K562 (cell line): Measurements from ENCODE around the gene NTF4. TPM values are rescaled to one million over a fixed set of nuclear protein-coding genes. Genes with fewer than 3 reads are reported as not detected.

Experiments
- ATAC-seq: fragments of 200-7000 bp; cut with Tn5 transposase; 3 replicates; pipeline ENCODE4 v1.9.1; 2020; ENCODE audit warnings: moderate library complexity
- BruUV-seq: library from RNA; stranded (reverse); fragments of 400-500 nt; replicated peaks from 2 replicates; lab custom pipeline; 2021; lab: Mats Ljungman, UMichigan
- CTCF ChIA-PET: fragments of 300-600 bp; formaldehyde crosslinking; extraction: SDS; loops from one replicate; lab custom pipeline; 2021; ENCODE audit warnings: low intra/inter-chr PET ratio; lab: Yijun Ruan, JAX
- POLR2A ChIA-PET: fragments of 300-600, 350-650 bp; sonication (Branson Sonifier 250); formaldehyde crosslinking; extraction: SDS; loops from one replicate; lab custom pipeline; 2021; ENCODE audit warnings: antibody characterized with exemption, inconsistent platforms; lab: Yijun Ruan, JAX
- DNase-seq, 4 experiments: peaks; one replicate each; pipeline versions ENCODE4 v3.0.0 to v3.0.0-alpha.2; 2011 to 2018; ENCODE audit warnings: low spot score in 3 of 4, mixed read lengths in 3 of 4; ENCODE audit errors: extremely low read depth in 1 of 4
- FAIRE-seq: peaks from 2 replicates; lab custom pipeline; 2011; peaks lifted over from hg19 to GRCh38; lab: Jason Lieb, UNC
- H2AFZ ChIP-seq: 2 replicates; pipeline ENCODE4 v1.6.0; 2011; ENCODE audit warnings: low read depth, low read length, control low read depth, inconsistent platforms
- H3K27ac ChIP-seq: fragments of 200-600 bp; 3 replicates; pipeline ENCODE4 v1.8.0; 2011; ENCODE audit warnings: low read depth, mild to moderate bottlenecking, control low read depth, inconsistent platforms, low read length, moderate library complexity, mixed read lengths; ENCODE audit errors: extremely low read depth
- H3K27me3 ChIP-seq, 2 experiments: fragments of 300-600 bp in 1 of 2; 2 replicates in 1 of 2; 3 replicates in 1 of 2; pipeline versions ENCODE4 v1.6.0 to v1.8.0; 2011; ENCODE audit warnings: inconsistent platforms in 2 of 2, low read length in 2 of 2, mild to moderate bottlenecking in 1 of 2, mixed read lengths in 1 of 2, moderate library complexity in 1 of 2; ENCODE audit not compliant: control insufficient read depth in 2 of 2, insufficient read depth in 2 of 2
- H3K36me3 ChIP-seq: fragments of 300-600 bp; 3 replicates; pipeline ENCODE4 v1.8.0; 2011; ENCODE audit warnings: mild to moderate bottlenecking, low read length, inconsistent platforms; ENCODE audit not compliant: control insufficient read depth, insufficient read depth
- H3K4me1 ChIP-seq, 2 experiments: fragments of 200-600 bp in 1 of 2; replicated peaks in 1 of 2; 2 replicates in 1 of 2; 3 replicates in 1 of 2; pipeline versions ENCODE4 v1.5.1 to v1.8.0; 2011; ENCODE audit warnings: inconsistent platforms in 2 of 2, low read length in 2 of 2, mild to moderate bottlenecking in 1 of 2, mixed read lengths in 1 of 2, moderate library complexity in 1 of 2; ENCODE audit not compliant: control insufficient read depth in 2 of 2, insufficient read depth in 2 of 2
- H3K4me2 ChIP-seq: 2 replicates; pipeline ENCODE4 v1.6.1; 2011; ENCODE audit warnings: low read length, control low read depth, inconsistent platforms, mixed read lengths; ENCODE audit not compliant: insufficient read depth
- H3K4me3 ChIP-seq: fragments of 200-600 bp; sonication (generic), shearing (Covaris generic); 2 replicates; pipeline ENCODE4 v1.5.1; 2016; ENCODE audit warnings: control low read depth, inconsistent platforms
- H3K79me2 ChIP-seq: fragments of 200-600 bp; 3 replicates; pipeline ENCODE4 v1.8.0; 2011; ENCODE audit warnings: low read length, inconsistent platforms; ENCODE audit not compliant: control insufficient read depth, insufficient read depth
- H3K9ac ChIP-seq, 2 experiments: 2 replicates each; pipeline versions ENCODE4 v1.6.0 to v1.6.1; 2011; ENCODE audit warnings: low read depth in 2 of 2, low read length in 2 of 2, control low read depth in 1 of 2, inconsistent platforms in 1 of 2, mild to moderate bottlenecking in 1 of 2, mixed read lengths in 1 of 2; ENCODE audit not compliant: insufficient read depth in 1 of 2
- H3K9me1 ChIP-seq: one replicate; pipeline ENCODE4 v1.6.0; 2011; ENCODE audit warnings: inconsistent platforms, mild to moderate bottlenecking, low read length, moderate library complexity; ENCODE audit not compliant: control insufficient read depth, insufficient read depth
- H3K9me3 ChIP-seq: replicated peaks from 2 replicates; pipeline ENCODE4 v1.5.1; 2011; ENCODE audit warnings: low read depth, low read length, inconsistent platforms; ENCODE audit not compliant: control insufficient read depth, insufficient read depth
- H4K20me1 ChIP-seq: replicated peaks from 2 replicates; pipeline ENCODE4 v1.6.1; 2011; ENCODE audit warnings: low read length, inconsistent platforms, mixed read lengths; ENCODE audit not compliant: control insufficient read depth, insufficient read depth
- BRD4 ChIP-seq: fragments of 200-600 bp; sonication (generic); IDR thresholded peaks from 2 replicates; pipeline ENCODE4 v1.6.1; 2017; ENCODE audit warnings: inconsistent platforms
- CBFB ChIP-seq: sonication (generic); formaldehyde crosslinking; IDR thresholded peaks from 2 replicates; pipeline ENCODE4 v1.4.0; 2020; ENCODE audit warnings: mild to moderate bottlenecking, missing genetic modification reagents
- CREM ChIP-seq: IDR thresholded peaks from 2 replicates; pipeline ENCODE4 v1.6.1; 2014; ENCODE audit warnings: antibody characterized with exemption, low read depth
- ERF ChIP-seq: fragments of 450-650 bp; formaldehyde crosslinking; IDR thresholded peaks from 2 replicates; pipeline ENCODE4 v1.4.0; 2020; ENCODE audit warnings: mild to moderate bottlenecking, mixed read lengths
- FIP1L1 ChIP-seq: fragments of 200-400 bp; formaldehyde crosslinking; IDR thresholded peaks from 2 replicates; pipeline ENCODE4 v1.6.1; 2018; ENCODE audit warnings: mild to moderate bottlenecking, low read depth, low read length; ENCODE audit not compliant: poor library complexity, severe bottlenecking
- FOS ChIP-seq: IDR thresholded peaks from 3 replicates; pipeline ENCODE4 v1.6.1; 2011; ENCODE audit not compliant: insufficient read length; ENCODE audit errors: extremely low read depth
- JUNB ChIP-seq: fragments of 450-650 bp; formaldehyde crosslinking; conservative IDR thresholded peaks from 2 replicates; pipeline ENCODE4 v1.4.0; 2020; ENCODE audit warnings: mild to moderate bottlenecking
- L3MBTL2 ChIP-seq: fragments of 450-650 bp; IDR thresholded peaks from 2 replicates; pipeline ENCODE4 v1.6.1; 2016; ENCODE audit warnings: mild to moderate bottlenecking, moderate library complexity
- NBN ChIP-seq: fragments of 450-650 bp; IDR thresholded peaks from 2 replicates; pipeline ENCODE4 v1.6.1; 2016; ENCODE audit warnings: low read depth, mild to moderate bottlenecking
- PCBP1 ChIP-seq: fragments of 200-400 bp; formaldehyde crosslinking; IDR thresholded peaks from 2 replicates; pipeline ENCODE4 v1.6.1; 2018; ENCODE audit warnings: mild to moderate bottlenecking, low read depth, low read length; ENCODE audit not compliant: poor library complexity, severe bottlenecking
- POLR2AphosphoS2 ChIP-seq: IDR thresholded peaks from 2 replicates; pipeline ENCODE4 v1.6.1; 2012; ENCODE audit warnings: low read length, improper control_type of control experiment
- RBFOX2 ChIP-seq: fragments of 200-400 bp; formaldehyde crosslinking; IDR thresholded peaks from 2 replicates; pipeline ENCODE4 v1.6.1; 2017; ENCODE audit warnings: low read depth, mild to moderate bottlenecking, low read length, moderate library complexity
- RBM14 ChIP-seq: fragments of 200-400 bp; formaldehyde crosslinking; IDR thresholded peaks from 2 replicates; pipeline ENCODE4 v1.6.1; 2018; ENCODE audit warnings: low read depth, mild to moderate bottlenecking, low read length, moderate library complexity, borderline replicate concordance; ENCODE audit not compliant: insufficient read depth
- RNF2 ChIP-seq: sonication (generic); IDR thresholded peaks from 2 replicates; pipeline ENCODE4 v1.6.1; 2016
- U2AF2 ChIP-seq: fragments of 200-400 bp; formaldehyde crosslinking; optimal IDR thresholded peaks from 2 replicates; pipeline ENCODE3; 2017; ENCODE audit warnings: low read depth, mild to moderate bottlenecking, low read length
- ZNF324 ChIP-seq: fragments of 250-450 bp; sonication (Bioruptor Pico); IDR thresholded peaks from 2 replicates; pipeline ENCODE4 v1.4.0; 2020; ENCODE audit warnings: mild to moderate bottlenecking
- ZNF41 ChIP-seq: fragments of 250-450 bp; sonication (Bioruptor Pico); conservative IDR thresholded peaks from 2 replicates; pipeline ENCODE4 v1.4.0; 2020; ENCODE audit warnings: mild to moderate bottlenecking
- ZNF699 ChIP-seq: fragments of 250-450 bp; sonication (Bioruptor Pico); IDR thresholded peaks from 2 replicates; pipeline ENCODE4 v1.8.0; 2021; ENCODE audit warnings: mild to moderate bottlenecking, moderate library complexity; ENCODE audit not compliant: insufficient replicate concordance
- WGBS: fragments of 100-300 bp; shearing (Covaris generic); methylation state at CpG from one replicate; pipeline ENCODE4 v1.1.6; 2016; ENCODE audit warnings: low coverage, mixed read lengths; ENCODE audit not compliant: insufficient coverage; ENCODE audit errors: missing lambda C conversion rate; 5-methylcytosine and 5-hydroxymethylcytosine counted together
- in situ Hi-C: fragments of 300-500 bp; cut with MboI; formaldehyde crosslinking; loops from 4 replicates; pipeline ENCODE4 v1.15.0; 2018; ENCODE audit warnings: inconsistent platforms, mixed read lengths
- intact Hi-C: fragments of 100-400 bp; cut with micrococcal nuclease; formaldehyde crosslinking; loops from 2 replicates; pipeline ENCODE4 v1.14.2; 2022
- polyA plus RNA-seq, 8 experiments: library from polyadenylated mRNA; depleted of rRNA in 4 of 8; stranded (reverse) in 5 of 8; unstranded in 3 of 8; fragments of >200 nt; fragmentation: Nextera tagmentation in 2 of 8; fragmentation: Illumina TruSeq in 1 of 8; extraction: Ambion mirVana in 2 of 8; extraction: Trizol in 1 of 8; gene quantifications; 2 replicates each; pipeline versions ENCODE4 v1.2.1 to v1.2.3, GENCODE V29; 2011 to 2014; ENCODE audit warnings: inconsistent platforms in 1 of 8, missing spikeins in 1 of 8
- total RNA-seq, 7 experiments: library from RNA; depleted of rRNA in 6 of 7; stranded (reverse); fragments of >200 nt in 6 of 7; fragmentation: Illumina TruSeq in 2 of 7; extraction: Trizol in 2 of 7; gene quantifications; 2 replicates each; pipeline versions ENCODE4 v1.2.1 to v1.2.3, GENCODE V29; 2011 to 2021; ENCODE audit warnings: low replicate concordance in 1 of 7
- TF ChIP-seq, protein P1 (sequence below): fragments of 450-650 bp; formaldehyde crosslinking; IDR thresholded peaks from 2 replicates; pipeline ENCODE4 v1.4.0; 2022; ENCODE audit warnings: mild to moderate bottlenecking, moderate library complexity
- TF ChIP-seq, protein P2 (sequence below): fragments of 450-650 bp; IDR thresholded peaks from 2 replicates; pipeline ENCODE4 v1.6.1; 2018; ENCODE audit warnings: mild to moderate bottlenecking, low read depth; ENCODE audit not compliant: partially characterized antibody

Gene NTF4
- total and polyA plus RNA-seq, 9 of the 15 experiments (the other 6 are each of a cell fraction or from before 2014, with no cell fraction given), result not detected

- Histone ChIP-seq H2AFZ (peak overlapping the region; percentile 44; the same call in 1 of the 2 replicates), H3K4me1 (peaks cover 21 to 59% of the 10 kb centered on the region in 2 experiments; a peak in 4 of 5 replicates), H3K36me3 (peaks cover 36% of the 10 kb centered on the region; the same call in 2 of the 3 replicates), H4K20me1 (peaks cover 12% of the 10 kb centered on the region; the same call in 1 of the 2 replicates), H3K27me3 (no peaks in the 10 kb centered on the region), H3K4me2 (peak overlapping the region; percentile 76), H3K9me3 (no peaks in the 10 kb centered on the region), H3K4me3 (peak overlapping the region; percentile 41), H3K9ac (peak overlapping the region; percentile 30 to 88), H3K27ac (peak overlapping the region; percentile 32; the same call in 1 of the 3 replicates), H3K79me2 (no peaks in the 10 kb centered on the region), H3K9me1 (peaks cover 7% of the 10 kb centered on the region)
- WGBS, result 22% methylated on average over 40 of the region's 62 CpGs
- ChIA-PET POLR2A (interaction anchor here (0.6 to 0.9 kb wide), 2 partner anchors 52 to 150 kb away, joined by 3 read pairs; partner anchors contain the start of gene FTL), CTCF (no interaction called here)
- FAIRE-seq (no peak), DNase-seq (peak; percentile 72 to 79 (median 73)), ATAC-seq (peak; percentile 77)
- no TSS peak for BruUV-seq
- in situ Hi-C loops, result no loop called here
- intact Hi-C loops, result no loop called here
- TF ChIP-seq, protein P1, sequence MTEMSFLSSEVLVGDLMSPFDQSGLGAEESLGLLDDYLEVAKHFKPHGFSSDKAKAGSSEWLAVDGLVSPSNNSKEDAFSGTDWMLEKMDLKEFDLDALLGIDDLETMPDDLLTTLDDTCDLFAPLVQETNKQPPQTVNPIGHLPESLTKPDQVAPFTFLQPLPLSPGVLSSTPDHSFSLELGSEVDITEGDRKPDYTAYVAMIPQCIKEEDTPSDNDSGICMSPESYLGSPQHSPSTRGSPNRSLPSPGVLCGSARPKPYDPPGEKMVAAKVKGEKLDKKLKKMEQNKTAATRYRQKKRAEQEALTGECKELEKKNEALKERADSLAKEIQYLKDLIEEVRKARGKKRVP (CRISPR knock-in tag), result no peak
- TF ChIP-seq ERF (CRISPR knock-in tag) (peak; percentile 73; the same call in 1 of the 2 replicates), BRD4 (no peak), RBM14 (no peak), CREM (peak; percentile 93), U2AF2 (no peak), RNF2 (no peak), FIP1L1 (peak; percentile 61), L3MBTL2 (peak; percentile 81), FOS (no peak), NBN (no peak), JUNB (CRISPR knock-in tag) (no peak), POLR2AphosphoS2 (peak; percentile 87), CBFB (CRISPR knock-in tag) (no peak), ZNF699 (CRISPR knock-in tag) (no peak), ZNF41 (CRISPR knock-in tag) (no peak), ZNF324 (no peak), PCBP1 (peak; percentile 28), RBFOX2 (peak; percentile 48)
- TF ChIP-seq, protein P2, sequence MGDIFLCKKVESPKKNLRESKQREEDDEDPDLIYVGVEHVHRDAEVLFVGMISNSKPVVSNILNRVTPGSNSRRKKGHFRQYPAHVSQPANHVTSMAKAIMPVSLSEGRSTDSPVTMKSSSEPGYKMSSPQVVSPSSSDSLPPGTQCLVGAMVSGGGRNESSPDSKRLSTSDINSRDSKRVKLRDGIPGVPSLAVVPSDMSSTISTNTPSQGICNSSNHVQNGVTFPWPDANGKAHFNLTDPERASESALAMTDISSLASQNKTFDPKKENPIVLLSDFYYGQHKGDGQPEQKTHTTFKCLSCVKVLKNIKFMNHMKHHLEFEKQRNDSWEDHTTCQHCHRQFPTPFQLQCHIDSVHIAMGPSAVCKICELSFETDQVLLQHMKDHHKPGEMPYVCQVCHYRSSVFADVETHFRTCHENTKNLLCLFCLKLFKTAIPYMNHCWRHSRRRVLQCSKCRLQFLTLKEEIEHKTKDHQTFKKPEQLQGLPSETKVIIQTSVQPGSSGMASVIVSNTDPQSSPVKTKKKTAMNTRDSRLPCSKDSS, result no peak
Observed at GRCh38 chr19:49017666-49018351, 46.8 kb downstream of the NTF4 start.
